Epidermal melanocyte (primary cell): ENCODE measurements around the gene POLRMT.
A peak's percentile ranks its signal among the peaks of the same experiment; 100 is the strongest.

Experiments
- DNase-seq: peaks from one replicate; pipeline ENCODE4 v3.0.0; 2011; ENCODE audit warnings: low spot score; ENCODE audit not compliant: insufficient read length

POLRMT gene

DNA sequence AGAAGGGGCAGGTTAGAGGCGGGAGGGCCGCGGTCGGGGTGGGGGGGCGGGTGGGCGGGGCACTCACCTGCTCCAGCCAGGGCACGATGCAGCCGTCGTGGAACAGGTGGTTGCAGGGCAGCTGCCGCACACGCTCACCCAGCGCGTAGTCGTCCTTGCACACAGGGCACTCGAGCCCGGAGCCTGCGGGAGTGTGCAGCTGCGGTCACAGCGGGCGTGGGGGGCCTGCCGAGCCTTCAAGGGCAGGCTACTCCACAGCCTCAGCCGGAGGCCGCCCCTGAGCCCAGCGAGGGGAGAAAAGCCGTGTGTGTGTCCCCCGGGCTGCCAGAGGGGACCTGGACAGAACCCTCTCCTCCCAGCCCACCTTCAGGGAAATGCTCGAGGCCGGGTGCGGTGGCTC lies 15.0 kb upstream of the POLRMT start:
- DNase-seq, result no peak

DNA sequence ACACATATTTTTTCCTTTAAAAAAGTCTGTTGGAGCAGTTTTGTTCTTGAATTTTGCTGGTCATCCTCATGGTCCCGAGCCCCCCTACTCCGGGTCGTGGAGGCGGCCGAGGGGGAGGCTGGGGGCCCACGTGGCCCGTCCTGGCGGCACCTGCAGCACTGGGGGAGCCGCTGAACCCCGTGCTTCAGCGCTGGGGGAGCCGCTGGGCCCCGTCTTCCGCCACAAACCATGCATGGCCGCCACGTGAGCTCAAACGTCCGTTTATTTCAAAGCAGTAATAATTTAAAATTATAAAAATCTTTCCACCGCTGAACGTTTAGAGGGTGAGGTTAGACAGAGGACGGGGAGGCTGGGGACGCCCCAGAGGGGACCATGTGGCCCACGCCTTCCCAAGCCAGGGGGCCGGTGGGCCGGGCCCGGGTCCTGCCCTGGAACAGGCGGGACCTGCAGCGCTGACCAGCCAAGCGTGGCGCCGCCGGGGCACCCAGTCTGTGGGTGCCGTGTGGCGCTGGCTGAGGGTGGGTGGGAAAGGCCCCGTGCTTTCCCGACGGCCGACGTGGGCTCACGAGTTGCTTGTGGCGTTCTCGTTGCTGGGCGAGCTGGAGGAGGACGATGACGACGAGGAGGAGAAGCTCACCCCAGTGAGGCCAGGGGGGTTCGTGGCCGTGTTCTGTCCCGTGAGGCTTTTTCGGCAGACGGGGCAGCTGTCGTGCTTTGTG lies 14.4 kb upstream of the POLRMT start:
- no peak for DNase-seq

DNA sequence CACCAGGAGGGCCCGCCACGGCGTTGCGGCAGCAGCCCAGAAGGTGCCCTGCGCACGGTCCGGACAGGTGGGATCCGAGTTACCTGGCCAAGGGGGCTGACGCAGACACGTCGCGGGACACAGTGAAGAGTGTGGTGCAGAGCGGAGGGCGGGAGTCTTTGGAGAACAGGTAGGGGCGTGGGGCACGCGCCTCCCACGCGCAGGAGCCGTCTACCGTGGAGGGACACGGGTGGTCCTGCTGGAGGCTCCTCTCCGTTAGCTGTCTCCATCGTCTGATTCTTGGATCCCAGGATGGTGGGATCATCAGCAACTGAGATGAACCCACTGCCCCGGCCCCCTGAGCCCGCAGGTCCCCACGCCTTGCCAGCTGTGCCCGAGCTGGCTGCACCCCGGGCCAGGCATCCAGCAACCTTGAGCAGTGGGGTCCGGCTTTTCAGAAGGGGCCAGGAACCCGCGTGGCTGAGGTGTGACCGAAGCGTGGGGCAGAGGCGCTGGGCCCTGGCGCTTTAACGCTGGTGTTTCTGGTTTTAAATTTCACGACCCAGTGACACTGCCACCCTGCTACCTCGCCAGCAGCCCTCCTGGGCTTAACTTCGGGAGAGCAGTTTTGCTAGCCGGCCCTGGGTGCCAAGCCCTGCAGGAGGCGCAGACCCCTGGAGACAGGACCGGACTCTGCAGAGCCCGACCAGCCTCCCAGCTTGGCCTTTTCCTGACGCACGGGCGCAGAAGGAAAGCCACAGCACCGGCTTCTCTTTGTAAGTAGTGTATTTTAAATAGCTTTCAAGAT lies 13.6 kb upstream of the POLRMT start:
- DNase-seq, result no peak

GRCh38 chr19:645912-646778 lies 12.8 kb upstream of the POLRMT start:
- DNase-seq, result no peak

GRCh38 chr19:644789-645188 lies 11.5 kb upstream of the POLRMT start:
- no peak for DNase-seq

DNA sequence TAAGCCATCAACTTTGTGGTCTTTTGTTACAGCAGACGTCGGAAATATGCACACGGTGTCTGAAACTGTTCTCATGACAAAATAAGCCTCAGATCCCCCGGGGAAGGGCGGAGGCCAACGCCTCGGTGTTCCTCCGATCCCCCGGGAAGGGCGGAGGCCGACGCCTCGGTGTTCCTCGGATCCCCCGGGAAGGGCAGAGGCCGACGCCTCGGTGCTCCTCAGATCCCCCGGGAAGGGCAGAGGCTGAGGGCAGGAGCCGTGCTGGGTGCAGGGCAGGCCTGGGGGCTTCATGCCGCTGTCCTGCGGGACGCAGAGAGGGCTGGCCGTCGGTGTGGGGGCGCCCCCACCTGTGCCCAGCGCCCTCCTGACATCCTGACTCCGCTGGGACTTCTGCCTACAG lies 11.0 kb upstream of the POLRMT start:
- DNase-seq, result no peak

GRCh38 chr19:643736-644135 lies 10.4 kb upstream of the POLRMT start:
- no peak for DNase-seq

DNA sequence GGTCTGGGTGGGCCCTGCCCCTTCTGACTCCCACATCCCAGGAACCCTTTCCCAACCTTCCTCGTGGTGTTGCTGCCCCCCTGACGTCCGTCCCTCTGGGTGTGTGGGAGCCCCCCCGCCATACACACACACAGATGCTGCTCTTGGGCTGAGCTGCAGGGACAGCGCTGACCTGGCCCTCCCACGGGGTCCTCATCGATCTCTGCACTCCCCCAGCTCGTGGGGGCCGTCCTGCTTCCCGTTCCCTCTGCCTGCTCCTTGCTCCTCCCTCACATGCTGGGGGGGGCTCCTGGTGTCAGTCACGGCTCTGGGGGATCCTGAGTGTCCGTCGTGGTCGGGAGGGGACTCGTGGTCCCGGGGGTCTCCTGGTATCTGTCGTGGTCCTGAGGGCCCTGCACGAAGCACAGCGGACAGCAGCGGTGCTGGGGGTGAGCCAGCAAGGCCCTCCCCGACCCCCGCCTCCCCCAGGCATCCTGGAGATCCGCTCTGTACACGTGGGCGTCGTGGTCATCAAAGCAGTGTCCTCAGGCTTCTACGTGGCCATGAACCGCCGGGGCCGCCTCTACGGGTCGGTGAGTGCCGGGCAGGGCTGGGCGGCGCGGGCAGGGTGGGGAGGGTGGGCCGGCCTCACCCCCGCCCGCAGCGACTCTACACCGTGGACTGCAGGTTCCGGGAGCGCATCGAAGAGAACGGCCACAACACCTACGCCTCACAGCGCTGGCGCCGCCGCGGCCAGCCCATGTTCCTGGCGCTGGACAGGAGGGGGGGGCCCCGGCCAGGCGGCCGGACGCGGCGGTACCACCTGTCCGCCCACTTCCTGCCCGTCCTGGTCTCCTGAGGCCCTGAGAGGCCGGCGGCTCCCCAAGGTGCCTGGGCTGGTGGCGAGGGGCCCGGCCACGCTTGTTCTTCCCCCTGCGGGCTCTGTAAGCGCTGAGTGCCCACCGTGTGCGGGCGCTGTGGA lies 9.7 kb upstream of the POLRMT start:
- no peak for DNase-seq

- no peak for DNase-seq
Measured at GRCh38 chr19:641702-642101, 8.4 kb upstream of the POLRMT start.

DNA sequence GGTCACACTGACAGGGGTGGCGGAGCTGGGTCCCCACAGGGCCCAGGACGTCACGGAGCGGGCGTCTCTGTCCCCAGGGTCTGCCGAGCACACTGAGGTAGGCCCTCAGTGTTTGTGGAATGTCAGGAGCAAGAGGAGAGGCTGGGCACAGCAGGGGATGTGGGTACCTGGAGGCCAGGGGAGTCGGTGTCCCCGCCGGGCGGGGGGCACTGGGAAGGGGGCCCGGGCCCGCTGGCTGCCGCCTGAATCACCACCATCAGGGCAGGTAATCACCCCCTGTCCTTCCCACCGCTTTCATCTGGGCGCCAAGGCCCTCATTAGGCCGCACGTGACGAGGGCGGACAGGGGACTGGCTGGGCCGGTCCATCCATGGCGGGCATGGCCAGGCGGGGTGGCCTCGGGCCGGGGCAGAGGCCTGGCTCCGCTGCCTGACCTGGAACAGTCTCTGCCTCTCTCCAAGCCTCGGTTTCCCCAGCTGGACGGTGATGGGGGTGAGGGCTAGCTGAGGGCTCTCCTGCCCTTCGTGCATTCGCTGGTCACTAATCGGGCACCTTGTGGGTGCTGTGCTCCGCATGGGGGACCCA lies 7.4 kb upstream of the POLRMT start:
- no peak for DNase-seq

DNA sequence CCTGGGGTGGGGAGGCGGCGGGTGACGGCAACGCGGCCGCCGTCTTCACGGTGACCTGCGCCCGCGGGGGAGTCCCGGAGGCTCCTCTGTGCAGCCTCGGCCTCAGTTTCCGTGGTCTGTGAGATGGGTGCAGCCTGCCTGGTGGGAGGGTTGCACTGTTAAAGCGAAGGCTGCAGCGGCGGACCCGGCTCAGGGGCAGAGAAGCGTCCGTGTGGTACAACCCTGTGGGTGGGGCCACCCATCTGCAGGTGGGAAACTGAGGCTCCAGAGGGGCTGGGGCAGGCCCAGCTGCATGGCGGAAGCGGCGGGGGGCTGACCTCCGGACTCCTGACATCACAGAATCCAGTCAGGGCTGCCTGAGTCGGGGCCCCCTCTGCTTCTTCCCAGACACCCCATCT lies 6.8 kb upstream of the POLRMT start:
- no peak for DNase-seq

DNA sequence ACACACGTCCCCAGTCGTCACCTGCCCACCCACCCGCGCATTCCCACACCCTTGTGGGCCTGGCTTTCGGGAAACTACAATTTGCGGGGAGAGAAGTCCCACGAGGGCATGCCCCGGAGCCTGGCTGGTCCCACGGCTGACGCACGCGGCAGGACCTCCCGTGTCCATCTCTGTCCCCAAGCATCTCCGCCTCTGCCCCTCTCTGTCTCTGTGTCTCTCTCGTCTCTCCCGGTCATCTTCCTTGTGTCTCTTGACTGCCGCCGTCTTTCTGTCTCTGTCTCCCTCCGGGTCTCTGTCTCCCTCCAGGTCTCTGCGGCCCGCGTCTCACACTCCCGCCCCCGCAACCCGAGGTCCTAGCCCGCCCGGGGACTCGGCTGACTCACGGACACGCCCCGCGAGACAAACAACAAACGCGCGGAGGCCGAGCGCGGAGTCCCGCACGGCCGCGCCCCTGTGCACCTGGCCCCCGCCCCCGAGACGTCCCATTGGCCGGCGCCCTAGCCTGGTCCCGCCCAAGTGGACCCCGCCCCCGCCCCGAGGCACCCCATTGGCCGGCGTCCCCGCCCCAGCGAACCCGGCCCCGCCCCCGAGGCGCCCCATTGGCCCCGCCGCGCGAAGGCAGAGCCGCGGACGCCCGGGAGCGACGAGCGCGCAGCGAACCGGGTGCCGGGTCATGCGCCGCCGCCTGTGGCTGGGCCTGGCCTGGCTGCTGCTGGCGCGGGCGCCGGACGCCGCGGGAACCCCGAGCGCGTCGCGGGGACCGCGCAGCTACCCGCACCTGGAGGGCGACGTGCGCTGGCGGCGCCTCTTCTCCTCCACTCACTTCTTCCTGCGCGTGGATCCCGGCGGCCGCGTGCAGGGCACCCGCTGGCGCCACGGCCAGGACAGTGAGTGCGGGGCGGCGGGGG lies 6.2 kb upstream of the POLRMT start, which contains the start of gene FGF22:
TSS of gene FGF22 (plus strand) at position 627 of the 908 bp plus-strand sequence. CDS start at position 674, 47 bp downstream.
- DNase-seq, result peak; percentile 97

GRCh38 chr19:638906-639252 lies 5.5 kb upstream of the POLRMT start:
- no peak for DNase-seq

- DNase-seq, result no peak
Measured at GRCh38 chr19:634975-635652, 1.8 kb upstream of the POLRMT start.

DNA sequence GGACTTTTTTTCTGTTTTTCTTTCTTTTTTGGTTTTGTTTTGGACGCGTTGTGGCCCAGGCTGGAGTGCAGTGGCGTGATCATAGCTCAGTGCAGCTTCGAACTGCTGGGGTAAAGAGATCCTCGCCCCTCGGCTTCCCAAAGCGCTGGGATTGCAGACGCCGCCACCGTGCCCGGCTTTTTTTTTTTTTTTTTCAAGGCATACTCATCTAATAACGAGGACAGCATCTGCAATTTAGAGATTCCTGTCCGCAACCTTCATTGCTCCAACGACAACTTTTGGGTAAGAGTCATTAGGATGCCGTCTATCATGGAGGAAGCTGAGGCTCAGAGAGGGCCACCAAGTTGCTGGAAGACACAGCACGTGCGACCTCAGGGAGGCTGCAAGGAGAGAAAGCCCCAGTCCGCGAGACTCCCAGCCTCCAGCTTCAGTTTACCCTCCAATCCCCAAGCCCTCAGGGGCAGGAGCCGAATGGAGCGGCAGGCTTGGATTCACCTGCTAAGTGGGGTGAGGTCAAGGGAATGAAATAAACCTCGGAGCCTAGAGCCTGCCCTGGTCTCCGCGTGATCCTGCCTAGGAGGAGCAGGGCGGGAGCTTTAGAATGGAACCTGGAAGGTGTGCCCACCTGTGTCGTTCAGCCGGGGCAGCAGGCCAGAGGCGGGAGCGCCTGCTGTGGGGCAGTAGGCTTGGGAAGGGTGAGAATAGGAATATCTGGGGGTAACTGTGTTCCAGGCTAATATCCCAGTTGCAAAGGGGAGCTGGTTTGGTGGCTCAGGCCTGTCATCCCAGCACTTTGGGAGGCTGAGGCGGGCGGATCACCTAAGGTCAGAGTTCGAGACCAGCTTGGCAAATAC lies 676 bp upstream of the POLRMT start:
- no peak for DNase-seq

GRCh38 chr19:632579-633067 lies 714 bp downstream of the POLRMT start:
- no peak for DNase-seq

- no peak for DNase-seq
Measured at GRCh38 chr19:629961-630714, 3.2 kb downstream of the POLRMT start.
